ENCODE measurements around the gene KRTAP21-1. TPM values are rescaled to one million over a fixed set of nuclear protein-coding genes. Genes with fewer than 3 reads are reported as not detected.

KRTAP21-1 gene
- total RNA-seq, 4 donors from 2014 or later: not detected

- TF ChIP-seq CTCF (IDR thresholded peaks at IDR 0.05) (no peak), POLR2A (IDR thresholded peaks at IDR 0.05) (no peak)
Measured at GRCh38 chr21:30726726-30727125, 28.5 kb downstream of the KRTAP21-1 start.

GRCh38 chr21:30719401-30719800 lies 35.8 kb downstream of the KRTAP21-1 start:
- no peaks in the 10 kb centered on the region for H3K36me3 ChIP-seq
- DNase-seq: no peak
- H3K27me3 ChIP-seq: no peaks in the 10 kb centered on the region
- H3K27ac ChIP-seq: no peak overlapping the region
- no peaks in the 10 kb centered on the region for H3K9me3 ChIP-seq
- intact Hi-C loops (cut with DNase I; ENCODE audit: low total_unique reads): no loop called here
- H3K4me3 ChIP-seq: no peak overlapping the region
- TF ChIP-seq CTCF (IDR thresholded peaks at IDR 0.05): no peak
- no peak for TF ChIP-seq POLR2A (IDR thresholded peaks at IDR 0.05)
- no peaks in the 10 kb centered on the region for H3K4me1 ChIP-seq

More at GRCh38 chr21:30726726-30727125, 28.5 kb downstream of the KRTAP21-1 start:
- H3K4me1 ChIP-seq: no peaks in the 10 kb centered on the region
- no peak for DNase-seq
- no peaks in the 10 kb centered on the region for H3K27me3 ChIP-seq
- no peaks in the 10 kb centered on the region for H3K9me3 ChIP-seq
- H3K36me3 ChIP-seq: no peaks in the 10 kb centered on the region
- H3K4me3 ChIP-seq: no peak overlapping the region
- H3K27ac ChIP-seq: no peak overlapping the region
- intact Hi-C loops (cut with DNase I; ENCODE audit: low total_unique reads): no loop called here

- no peak for TF ChIP-seq CTCF (IDR thresholded peaks at IDR 0.05)
- no peak for TF ChIP-seq POLR2A (IDR thresholded peaks at IDR 0.05)
- no peaks in the 10 kb centered on the region for H3K9me3 ChIP-seq
- H3K4me1 ChIP-seq: no peaks in the 10 kb centered on the region
- no peaks in the 10 kb centered on the region for H3K36me3 ChIP-seq
- no peak within 1 kb of the TSS for H3K27ac ChIP-seq
- H3K4me3 ChIP-seq: no peak within 1 kb of the TSS
- no peaks in the 10 kb centered on the region for H3K27me3 ChIP-seq
- no peak for DNase-seq
- intact Hi-C loops (cut with DNase I; ENCODE audit: low total_unique reads): no loop called here
Measured at GRCh38 chr21:30718239-30718909, 36.9 kb downstream of the KRTAP21-1 start, which contains the start of gene KRTAP21-3. TSS of gene KRTAP21-3 (minus strand) at chr21:30718777. CDS start at chr21:30718759, 18 bp downstream.

GRCh38 chr21:30717105-30717504 lies 38.1 kb downstream of the KRTAP21-1 start:
- H3K36me3 ChIP-seq: no peaks in the 10 kb centered on the region
- H3K27ac ChIP-seq: no peak overlapping the region
- no peaks in the 10 kb centered on the region for H3K9me3 ChIP-seq
- H3K27me3 ChIP-seq: no peaks in the 10 kb centered on the region
- no peak overlapping the region for H3K4me3 ChIP-seq
- no peaks in the 10 kb centered on the region for H3K4me1 ChIP-seq
- DNase-seq: no peak
- intact Hi-C loops (cut with DNase I; ENCODE audit: low total_unique reads): no loop called here
- no peak for TF ChIP-seq CTCF (IDR thresholded peaks at IDR 0.05)
- TF ChIP-seq POLR2A (IDR thresholded peaks at IDR 0.05): no peak

- DNase-seq: no peak
- H3K36me3 ChIP-seq: no peaks in the 10 kb centered on the region
- H3K27me3 ChIP-seq: no peaks in the 10 kb centered on the region
- TF ChIP-seq CTCF (IDR thresholded peaks at IDR 0.05): no peak
- no peak for TF ChIP-seq POLR2A (IDR thresholded peaks at IDR 0.05)
- no peak overlapping the region for H3K4me3 ChIP-seq
- intact Hi-C loops (cut with DNase I; ENCODE audit: low total_unique reads): no loop called here
- no peaks in the 10 kb centered on the region for H3K4me1 ChIP-seq
- H3K9me3 ChIP-seq: no peaks in the 10 kb centered on the region
- H3K27ac ChIP-seq: no peak overlapping the region
Measured at GRCh38 chr21:30714946-30715345, 40.3 kb downstream of the KRTAP21-1 start.

Measured in uterus (tissue), 4 donors.